Esophagus muscularis mucosa (tissue), 4 donors: ENCODE measurements around the gene ENO3. TPM values are rescaled to one million over a fixed set of nuclear protein-coding genes. Genes with fewer than 3 reads are reported as not detected.

Experiments
- DNase-seq: peaks from one replicate; pipeline ENCODE4 v3.0.0-alpha.2; 2017; ENCODE audit errors: extremely low spot score
- H3K27ac ChIP-seq, 4 donors: fragments of 200-600 bp; sonication (generic); replicated peaks in 1 of 4; 1 replicate in 3 of 4; 2 replicates in 1 of 4; pipeline ENCODE4 v1.5.1; 2016 to 2019; ENCODE audit warnings: mild to moderate bottlenecking in 1 of 4
- H3K27me3 ChIP-seq, 4 donors: fragments of 200-600 bp; sonication (generic); one replicate each; pipeline versions ENCODE4 v1.5.1 to v1.6.0; 2016 to 2019
- H3K36me3 ChIP-seq, 4 donors: fragments of 200-600 bp; sonication (generic); one replicate each; pipeline ENCODE4 v1.5.1; 2016 to 2019
- H3K4me1 ChIP-seq, 4 donors: fragments of 200-600 bp; sonication (generic); one replicate each; pipeline ENCODE4 v1.5.1; 2016 to 2019
- H3K4me3 ChIP-seq, 4 donors: fragments of 200-600 bp; sonication (generic); 1 replicate in 2 of 4; 2 replicates in 2 of 4; pipeline ENCODE4 v1.5.1; 2016 to 2019; ENCODE audit warnings: mild to moderate bottlenecking in 4 of 4, moderate library complexity in 1 of 4
- H3K9me3 ChIP-seq, 4 donors: fragments of 200-600 bp; sonication (generic); 1 replicate in 3 of 4; 2 replicates in 1 of 4; pipeline ENCODE4 v1.5.1; 2016 to 2019
- EP300 ChIP-seq: sonication (generic); formaldehyde crosslinking; IDR thresholded peaks from one replicate; pipeline ENCODE4 v1.6.1; 2017; ENCODE audit warnings: antibody characterized with exemption
- POLR2A ChIP-seq: fragments of 450-650 bp; IDR thresholded peaks from one replicate; pipeline ENCODE4 v1.6.1; 2017; ENCODE audit warnings: antibody characterized with exemption, moderate library complexity, mild to moderate bottlenecking, low read depth
- POLR2AphosphoS5 ChIP-seq, 2 donors: sonication (generic); formaldehyde crosslinking; IDR thresholded peaks; one replicate each; pipeline ENCODE4 v1.6.1; 2017; ENCODE audit warnings: antibody characterized with exemption in 2 of 2
- WGBS: methylation state at CpG from one replicate; pipeline ENCODE4 v1.1.5; 2018; 5-methylcytosine and 5-hydroxymethylcytosine counted together
- intact Hi-C: fragments of 100-400 bp; cut with DNase I; formaldehyde crosslinking; loops from one replicate; pipeline ENCODE4 v1.15.1; 2023
- total RNA-seq, 4 donors: library from RNA; depleted of rRNA; stranded (reverse); fragments of >200 nt; gene quantifications; one replicate each; pipeline versions ENCODE4 v1.1.0 to v1.2.1, GENCODE V29; 2016
- TF ChIP-seq, protein P1 (sequence below), 3 experiments: fragments of 200-600 bp in 2 of 3; fragments of 450-650 bp in 1 of 3; sonication (generic) in 2 of 3; IDR thresholded peaks; one replicate each; pipeline ENCODE4 v1.5.1; 2017 to 2019; ENCODE audit warnings: antibody characterized with exemption in 3 of 3, mild to moderate bottlenecking in 2 of 3, moderate library complexity in 1 of 3

ENO3 gene
- total RNA-seq, 4 donors from 2014 or later = 1.2 to 7.2 (median 2.1) TPM

- peak; percentile 93 for DNase-seq
- peak overlapping the region; percentile 94 to 100 (median 98) for H3K27ac ChIP-seq
- peak overlapping the region; percentile 87 to 100 (median 100) for H3K4me3 ChIP-seq
- TF ChIP-seq POLR2AphosphoS5 (IDR thresholded peaks at IDR 0.05) (peak; percentile 53 to 59), EP300 (no peak), POLR2A (peak; percentile 8)
- TF ChIP-seq, protein P1, sequence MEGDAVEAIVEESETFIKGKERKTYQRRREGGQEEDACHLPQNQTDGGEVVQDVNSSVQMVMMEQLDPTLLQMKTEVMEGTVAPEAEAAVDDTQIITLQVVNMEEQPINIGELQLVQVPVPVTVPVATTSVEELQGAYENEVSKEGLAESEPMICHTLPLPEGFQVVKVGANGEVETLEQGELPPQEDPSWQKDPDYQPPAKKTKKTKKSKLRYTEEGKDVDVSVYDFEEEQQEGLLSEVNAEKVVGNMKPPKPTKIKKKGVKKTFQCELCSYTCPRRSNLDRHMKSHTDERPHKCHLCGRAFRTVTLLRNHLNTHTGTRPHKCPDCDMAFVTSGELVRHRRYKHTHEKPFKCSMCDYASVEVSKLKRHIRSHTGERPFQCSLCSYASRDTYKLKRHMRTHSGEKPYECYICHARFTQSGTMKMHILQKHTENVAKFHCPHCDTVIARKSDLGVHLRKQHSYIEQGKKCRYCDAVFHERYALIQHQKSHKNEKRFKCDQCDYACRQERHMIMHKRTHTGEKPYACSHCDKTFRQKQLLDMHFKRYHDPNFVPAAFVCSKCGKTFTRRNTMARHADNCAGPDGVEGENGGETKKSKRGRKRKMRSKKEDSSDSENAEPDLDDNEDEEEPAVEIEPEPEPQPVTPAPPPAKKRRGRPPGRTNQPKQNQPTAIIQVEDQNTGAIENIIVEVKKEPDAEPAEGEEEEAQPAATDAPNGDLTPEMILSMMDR (IDR thresholded peaks at IDR 0.05) = no peak
- peaks cover 0 to 2% (median 0%) of the 10 kb centered on the region in 4 donors for H3K9me3 ChIP-seq
- no peaks in the 10 kb centered on the region for H3K27me3 ChIP-seq
- H3K36me3 ChIP-seq = peaks cover 5 to 36% (median 29%) of the 10 kb centered on the region in 4 donors
- 2% methylated on average over 37 of the region's 40 CpGs for WGBS
- intact Hi-C loops = loop anchor here (2.0 kb wide), 1 partner anchor 18 kb away; the partner anchor contains the start of gene SPAG7
- H3K4me1 ChIP-seq = peaks cover 45 to 67% (median 62%) of the 10 kb centered on the region in 4 donors
These were observed 2.0 kb upstream of the ENO3 start for GRCh38 chr17:4948931-4949320.

- peaks cover 43 to 61% (median 56%) of the 10 kb centered on the region in 4 donors for H3K4me1 ChIP-seq
- intact Hi-C loops = loop anchor here (2.0 kb wide), 1 partner anchor 17 kb away; the partner anchor contains the start of gene SPAG7
- peak; percentile 94 for DNase-seq
These were observed 1.4 kb upstream of the ENO3 start for GRCh38 chr17:4949321-4950074.

DNA sequence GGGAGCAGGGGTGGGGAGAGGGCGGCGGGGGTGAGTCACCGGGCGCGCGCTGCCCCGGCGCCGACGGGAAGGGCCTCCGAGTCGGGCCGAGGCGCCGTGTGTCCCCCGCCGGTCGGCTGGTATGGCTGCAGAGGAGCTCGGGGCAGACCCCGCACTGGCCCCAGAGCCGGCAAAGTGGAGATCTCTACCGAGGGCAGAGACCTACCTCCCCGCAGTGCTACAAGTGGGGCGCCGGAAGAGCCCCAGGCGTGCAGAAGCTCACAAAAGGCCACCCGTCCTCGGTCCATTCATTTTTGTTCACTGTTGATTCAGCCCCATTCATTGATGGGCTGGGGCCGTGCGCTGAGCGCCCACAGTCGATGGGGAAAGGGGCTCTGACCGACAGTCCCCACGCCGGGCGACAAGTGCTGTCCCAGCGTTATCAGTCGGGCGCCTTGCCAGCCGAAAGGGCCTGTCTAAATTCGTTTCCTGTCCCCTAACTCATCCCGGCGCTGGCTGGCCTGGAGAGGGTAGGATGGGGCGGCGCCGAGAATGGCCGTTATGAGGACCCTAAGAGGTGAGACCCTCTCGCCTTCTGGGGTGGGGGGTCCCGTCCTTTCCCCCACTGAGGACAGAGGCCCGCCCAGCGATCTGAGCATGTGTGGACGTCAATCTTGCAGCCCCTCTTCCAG, 709 bp upstream of the ENO3 start:
- Histone ChIP-seq H3K27ac (peak overlapping the region; percentile 94 to 100 (median 98)), H3K9me3 (peaks cover 0 to 2% (median 0%) of the 10 kb centered on the region in 4 donors), H3K4me3 (peak overlapping the region; percentile 87 to 100 (median 100)), H3K27me3 (no peaks in the 10 kb centered on the region), H3K4me1 (peaks cover 36 to 54% (median 49%) of the 10 kb centered on the region in 4 donors), H3K36me3 (peaks cover 0 to 23% (median 16%) of the 10 kb centered on the region in 4 donors)
- TF ChIP-seq, protein P1 (IDR thresholded peaks at IDR 0.05) = no peak
- TF ChIP-seq POLR2A (no peak), EP300 (no peak), POLR2AphosphoS5 (IDR thresholded peaks at IDR 0.05) (no peak)
- intact Hi-C loops = no loop called here
- 10% methylated on average over 29 of the region's 52 CpGs for WGBS
- DNase-seq = no peak

More at GRCh38 chr17:4949321-4950074, 1.4 kb upstream of the ENO3 start:
- H3K9me3 ChIP-seq = peaks cover 0 to 2% (median 0%) of the 10 kb centered on the region in 4 donors
- peak overlapping the region; percentile 87 to 100 (median 100) for H3K4me3 ChIP-seq
- no peaks in the 10 kb centered on the region for H3K27me3 ChIP-seq
- 1% methylated on average over 26 of the region's 75 CpGs for WGBS
- peak overlapping the region; percentile 94 to 100 (median 98) for H3K27ac ChIP-seq
- H3K36me3 ChIP-seq = peaks cover 5 to 30% (median 23%) of the 10 kb centered on the region in 4 donors
- peak in 1 of 2 donors; percentile 60 for TF ChIP-seq POLR2AphosphoS5 (IDR thresholded peaks at IDR 0.05)
- TF ChIP-seq, protein P1 (IDR thresholded peaks at IDR 0.05) = no peak

DNA sequence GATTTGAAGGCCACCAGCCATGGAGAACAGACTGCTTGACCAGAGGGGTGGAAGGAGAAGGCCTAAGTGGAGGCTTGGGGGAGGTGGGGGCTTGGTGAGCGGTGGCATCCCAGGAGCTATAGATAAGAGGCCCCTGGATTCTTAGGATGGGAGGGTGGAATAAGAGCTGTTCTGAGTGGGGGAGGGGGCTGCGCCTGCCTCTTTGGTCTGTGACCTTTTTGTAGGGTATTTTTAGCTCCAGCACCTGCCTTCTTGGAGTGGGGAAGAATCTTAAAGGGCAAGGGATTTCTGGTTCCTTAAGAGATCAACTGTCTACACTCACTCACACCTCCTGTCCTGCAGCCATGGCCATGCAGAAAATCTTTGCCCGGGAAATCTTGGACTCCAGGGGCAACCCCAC, 567 bp downstream of the ENO3 start:
- Histone ChIP-seq H3K4me3 (no peak overlapping the region), H3K36me3 (peaks cover 0 to 11% (median 3%) of the 10 kb centered on the region in 4 donors), H3K9me3 (peaks cover 0 to 2% (median 0%) of the 10 kb centered on the region in 4 donors), H3K27me3 (no peaks in the 10 kb centered on the region), H3K27ac (peak overlapping the region; percentile 94 to 100 (median 98)), H3K4me1 (peaks cover 23 to 41% (median 37%) of the 10 kb centered on the region in 4 donors)
- WGBS = 59% methylated on average over 3 of the region's 3 CpGs
- intact Hi-C loops = no loop called here
- no peak for DNase-seq
- TF ChIP-seq POLR2A = no peak
- no peak for TF ChIP-seq EP300
- TF ChIP-seq, protein P1 (IDR thresholded peaks at IDR 0.05) = no peak
- no peak for TF ChIP-seq POLR2AphosphoS5 (IDR thresholded peaks at IDR 0.05)
